Fibroblast of lung (primary cell): Measurements from ENCODE around the gene TMCC2.

Experiments used
- CTCF ChIP-seq, 2 donors: IDR thresholded peaks in 1 of 2; conservative IDR thresholded peaks in 1 of 2; 1 replicate in 1 of 2; 2 replicates in 1 of 2; pipeline ENCODE4 v1.5.1; 2011 to 2012; ENCODE audit warnings: low read length in 2 of 2, control low read depth in 1 of 2, inconsistent platforms in 1 of 2, low read depth in 1 of 2, mild to moderate bottlenecking in 1 of 2
- EZH2 ChIP-seq: IDR thresholded peaks from 2 replicates; pipeline ENCODE4 v1.5.1; 2012; ENCODE audit warnings: low read length, control low read depth, mild to moderate bottlenecking; ENCODE audit errors: missing control alignments

GRCh38 chr1:205239078-205239477 lies 11.3 kb downstream of the TMCC2 start:
- TF ChIP-seq EZH2: no peak
- TF ChIP-seq CTCF (conservative IDR thresholded peaks at IDR 0.05 in 1 of 2, IDR thresholded peaks at IDR 0.05 in 1 of 2; ENCODE audit: low read depth in 1 of 2, low read length in 2 of 2): no peak
